Measurements from ENCODE around the gene CMYA5.

- no peak for TF ChIP-seq POLR2A (IDR thresholded peaks at IDR 0.05; ENCODE audit: low read depth, low read length)
- no peak for TF ChIP-seq RFX5 (IDR thresholded peaks at IDR 0.05; ENCODE audit: low read depth, low read length)
- no peak for TF ChIP-seq MXI1 (IDR thresholded peaks at IDR 0.05; ENCODE audit: borderline replicate concordance, low read depth, low read length)
- TF ChIP-seq CTCF (conservative IDR thresholded peaks at IDR 0.05; ENCODE audit: low read depth, low read length) = no peak
- no peak for TF ChIP-seq RAD21 (IDR thresholded peaks at IDR 0.05; ENCODE audit: low read length)
- TF ChIP-seq CEBPB (IDR thresholded peaks at IDR 0.05; ENCODE audit: low read depth, low read length) = no peak
- TF ChIP-seq MAZ (IDR thresholded peaks at IDR 0.05; ENCODE audit: borderline replicate concordance, low read depth, low read length) = no peak
- TF ChIP-seq SMC3 (IDR thresholded peaks at IDR 0.05; ENCODE audit: low read depth, low read length) = no peak
- TF ChIP-seq ELK1 (IDR thresholded peaks at IDR 0.05; ENCODE audit: borderline replicate concordance, low read depth, low read length) = no peak
- TF ChIP-seq USF2 (IDR thresholded peaks at IDR 0.05; ENCODE audit: low read depth, low read length) = no peak
- no peak for TF ChIP-seq BHLHE40 (IDR thresholded peaks at IDR 0.05; ENCODE audit: low read depth, low read length)
- no peak for TF ChIP-seq RCOR1 (IDR thresholded peaks at IDR 0.05; ENCODE audit: insufficient replicate concordance, low read length)
- TF ChIP-seq NFE2L2 (IDR thresholded peaks at IDR 0.05; ENCODE audit: low read depth, low read length) = no peak
- TF ChIP-seq FOS (IDR thresholded peaks at IDR 0.05; ENCODE audit: low read depth, low read length) = no peak
Measured at GRCh38 chr5:79694183-79694582, 4.5 kb downstream of the CMYA5 start.
